Endothelial cell of umbilical vein (primary cell): ENCODE data around the gene MDN1. TPM values are rescaled to one million over a fixed set of nuclear protein-coding genes. Genes with fewer than 3 reads are reported as not detected.

Source experiments
- BruUV-seq: library from RNA; stranded (reverse); fragments of 400-500 nt; replicated peaks from 2 replicates; lab custom pipeline; 2021; lab: Mats Ljungman, UMichigan
- CTCF ChIA-PET: fragments of 300-600, 350-600 bp; sonication (Branson Sonifier 250); formaldehyde crosslinking; loops from one replicate; lab custom pipeline; 2021; ENCODE audit warnings: antibody characterized with exemption, inconsistent platforms; lab: Charles Lee
- POLR2A ChIA-PET: fragments of 300-600, 350-600 bp; sonication (Branson Sonifier 250); formaldehyde crosslinking; loops from one replicate; lab custom pipeline; 2021; ENCODE audit warnings: antibody characterized with exemption, inconsistent platforms; lab: Charles Lee
- DNase-seq: peaks from one replicate; pipeline ENCODE4 v3.0.0-alpha.2; 2011; ENCODE audit warnings: low read depth, low spot score
- FAIRE-seq: peaks from 2 replicates; lab custom pipeline; 2011; peaks lifted over from hg19 to GRCh38; lab: Jason Lieb, UNC
- H2AFZ ChIP-seq: 2 replicates; pipeline ENCODE4 v1.6.0; 2012; ENCODE audit warnings: low read depth, low read length, control low read depth, inconsistent platforms
- H3K27ac ChIP-seq: 2 replicates; pipeline ENCODE4 v1.5.1; 2011; ENCODE audit warnings: low read depth, mild to moderate bottlenecking, control low read depth, low read length, moderate library complexity; ENCODE audit not compliant: insufficient read depth
- H3K27me3 ChIP-seq, 2 experiments: 2 replicates each; pipeline versions ENCODE4 v1.6.0 to v1.6.1; 2011; ENCODE audit warnings: low read length in 2 of 2, mixed read lengths in 1 of 2; ENCODE audit not compliant: control insufficient read depth in 2 of 2, insufficient read depth in 2 of 2
- H3K36me3 ChIP-seq, 2 experiments: 2 replicates in 1 of 2; 3 replicates in 1 of 2; pipeline ENCODE4 v1.5.1; 2011; ENCODE audit warnings: low read length in 2 of 2, mild to moderate bottlenecking in 1 of 2, moderate library complexity in 1 of 2; ENCODE audit not compliant: control insufficient read depth in 2 of 2, insufficient read depth in 2 of 2; ENCODE audit errors: extremely low read depth in 1 of 2
- H3K4me1 ChIP-seq: 3 replicates; pipeline ENCODE4 v1.5.1; 2011; ENCODE audit warnings: mild to moderate bottlenecking, low read length; ENCODE audit not compliant: control insufficient read depth, insufficient read depth; ENCODE audit errors: extremely low read depth
- H3K4me2 ChIP-seq: 2 replicates; pipeline ENCODE4 v1.6.1; 2011; ENCODE audit warnings: low read length, control low read depth, mixed read lengths; ENCODE audit not compliant: insufficient read depth
- H3K4me3 ChIP-seq, 3 experiments: fragments of 200-600 bp in 1 of 3; sonication (generic), shearing (Covaris generic) in 1 of 3; replicated peaks in 1 of 3; 2 replicates each; pipeline ENCODE4 v1.5.1; 2011 to 2016; ENCODE audit warnings: control low read depth in 3 of 3, low read length in 3 of 3, mild to moderate bottlenecking in 2 of 3, inconsistent platforms in 1 of 3, low read depth in 1 of 3, moderate library complexity in 1 of 3; ENCODE audit not compliant: insufficient read depth in 1 of 3
- H3K79me2 ChIP-seq: 2 replicates; pipeline ENCODE4 v1.6.0; 2012; ENCODE audit warnings: low read length, inconsistent platforms; ENCODE audit not compliant: control insufficient read depth, insufficient read depth
- H3K9ac ChIP-seq: replicated peaks from 2 replicates; pipeline ENCODE3; 2011; ENCODE audit warnings: low read length, control low read depth; ENCODE audit not compliant: insufficient read depth; ENCODE audit errors: extremely low read depth
- H3K9me1 ChIP-seq: replicated peaks from 3 replicates; pipeline ENCODE4 v1.6.0; 2011; ENCODE audit warnings: mild to moderate bottlenecking, low read length; ENCODE audit not compliant: control insufficient read depth, insufficient read depth; ENCODE audit errors: extremely low read depth
- H3K9me3 ChIP-seq: replicated peaks from 2 replicates; pipeline ENCODE4 v1.5.1; 2012; ENCODE audit warnings: low read length, inconsistent platforms; ENCODE audit not compliant: control insufficient read depth, insufficient read depth
- H4K20me1 ChIP-seq: replicated peaks from 2 replicates; pipeline ENCODE3; 2011; ENCODE audit warnings: mild to moderate bottlenecking, low read length; ENCODE audit not compliant: control insufficient read depth, insufficient read depth; ENCODE audit errors: extremely low read depth
- FOS ChIP-seq: IDR thresholded peaks from 2 replicates; pipeline ENCODE4 v1.6.1; 2011; ENCODE audit warnings: mild to moderate bottlenecking, low read length, moderate library complexity, borderline replicate concordance; ENCODE audit not compliant: insufficient read depth
- GATA2 ChIP-seq: IDR thresholded peaks from 2 replicates; pipeline ENCODE4 v1.7.0; 2011; ENCODE audit warnings: low read depth, mild to moderate bottlenecking, moderate library complexity, mixed read lengths, low read length; ENCODE audit not compliant: insufficient read length, insufficient read depth
- JUN ChIP-seq: IDR thresholded peaks from 2 replicates; pipeline ENCODE4 v1.6.1; 2011; ENCODE audit warnings: borderline replicate concordance, low read depth; ENCODE audit not compliant: insufficient read length, insufficient read depth
- MAX ChIP-seq: IDR thresholded peaks from 2 replicates; pipeline ENCODE4 v1.6.1; 2011; ENCODE audit not compliant: insufficient read depth, insufficient read length
- MYC ChIP-seq: IDR thresholded peaks from one replicate; pipeline ENCODE4 v1.6.1; 2011; ENCODE audit warnings: mild to moderate bottlenecking, low read depth, low read length
- POLR2A ChIP-seq: IDR thresholded peaks from 2 replicates; pipeline ENCODE4 v1.6.1; 2012; ENCODE audit warnings: low read depth, mild to moderate bottlenecking, control low read depth, low read length
- POLR2AphosphoS5 ChIP-seq: IDR thresholded peaks from 2 replicates; pipeline ENCODE4 v1.6.1; 2012; ENCODE audit warnings: low read depth, mild to moderate bottlenecking, control low read depth, low read length, moderate library complexity; ENCODE audit not compliant: insufficient read depth
- dilution Hi-C: fragments of 300-500 bp; cut with MboI; formaldehyde crosslinking; loops from one replicate; pipeline ENCODE4 v1.15.0; 2019; ENCODE audit warnings: low sequenced_read_pairs; ENCODE audit not compliant: extremely low pct_ligation_motif_present
- intact Hi-C: fragments of 100-400 bp; cut with micrococcal nuclease; formaldehyde crosslinking; loops from one replicate; pipeline ENCODE4 v1.10.0; 2022
- polyA plus RNA-seq, 4 experiments: library from polyadenylated mRNA; depleted of rRNA in 3 of 4; stranded (reverse) in 3 of 4; unstranded in 1 of 4; fragments of >200 nt; gene quantifications; 2 replicates each; pipeline versions ENCODE4 v1.2.1 to v1.2.3, GENCODE V29; 2011 to 2012; ENCODE audit warnings: missing spikeins in 1 of 4
- total RNA-seq: library from RNA; stranded (reverse); gene quantifications from 2 replicates; pipeline ENCODE4 v1.2.3, GENCODE V29; 2021
- TF ChIP-seq, protein P1 (sequence below), 2 donors: IDR thresholded peaks; 1 replicate in 1 of 2; 2 replicates in 1 of 2; pipeline ENCODE4 v1.5.1; 2011; ENCODE audit warnings: low read length in 2 of 2, mild to moderate bottlenecking in 2 of 2, moderate library complexity in 2 of 2, control low read depth in 1 of 2, inconsistent platforms in 1 of 2, low read depth in 1 of 2; ENCODE audit not compliant: insufficient read depth in 1 of 2; ENCODE audit errors: extremely low read depth in 1 of 2

Gene MDN1
- total and polyA plus RNA-seq, 2 donors (not counting 3 experiments of a cell fraction or from before 2014, with no cell fraction given) = 9.2 to 39.6 TPM

- Histone ChIP-seq H3K36me3 (peaks cover 22 to 23% of the 10 kb centered on the region in 2 experiments), H3K9me3 (no peaks in the 10 kb centered on the region), H3K4me1 (no peaks in the 10 kb centered on the region), H3K79me2 (no peaks in the 10 kb centered on the region), H2AFZ (no peak overlapping the region), H3K27me3 (no peaks in the 10 kb centered on the region), H3K9me1 (no peaks in the 10 kb centered on the region), H3K9ac (no peak overlapping the region), H4K20me1 (no peaks in the 10 kb centered on the region), H3K4me3 (no peak overlapping the region), H3K27ac (no peak overlapping the region), H3K4me2 (no peak overlapping the region)
- peak; percentile 10 for DNase-seq
- intact Hi-C loops (no loop called here), dilution Hi-C loops (no loop called here)
- TF ChIP-seq MYC (no peak), MAX (no peak), POLR2AphosphoS5 (no peak), POLR2A (no peak), FOS (no peak), JUN (no peak), GATA2 (no peak)
- TF ChIP-seq, protein P1, sequence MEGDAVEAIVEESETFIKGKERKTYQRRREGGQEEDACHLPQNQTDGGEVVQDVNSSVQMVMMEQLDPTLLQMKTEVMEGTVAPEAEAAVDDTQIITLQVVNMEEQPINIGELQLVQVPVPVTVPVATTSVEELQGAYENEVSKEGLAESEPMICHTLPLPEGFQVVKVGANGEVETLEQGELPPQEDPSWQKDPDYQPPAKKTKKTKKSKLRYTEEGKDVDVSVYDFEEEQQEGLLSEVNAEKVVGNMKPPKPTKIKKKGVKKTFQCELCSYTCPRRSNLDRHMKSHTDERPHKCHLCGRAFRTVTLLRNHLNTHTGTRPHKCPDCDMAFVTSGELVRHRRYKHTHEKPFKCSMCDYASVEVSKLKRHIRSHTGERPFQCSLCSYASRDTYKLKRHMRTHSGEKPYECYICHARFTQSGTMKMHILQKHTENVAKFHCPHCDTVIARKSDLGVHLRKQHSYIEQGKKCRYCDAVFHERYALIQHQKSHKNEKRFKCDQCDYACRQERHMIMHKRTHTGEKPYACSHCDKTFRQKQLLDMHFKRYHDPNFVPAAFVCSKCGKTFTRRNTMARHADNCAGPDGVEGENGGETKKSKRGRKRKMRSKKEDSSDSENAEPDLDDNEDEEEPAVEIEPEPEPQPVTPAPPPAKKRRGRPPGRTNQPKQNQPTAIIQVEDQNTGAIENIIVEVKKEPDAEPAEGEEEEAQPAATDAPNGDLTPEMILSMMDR (IDR thresholded peaks at IDR 0.05; ENCODE audit: extremely low read depth in 1 of 2, insufficient read depth in 1 of 2, low read depth in 1 of 2, low read length in 2 of 2) = no peak
- CTCF ChIA-PET = interaction anchor here (1.3 kb wide), 1 partner anchor 248 kb away, joined by 3 read pairs; no protein-coding TSS in a partner anchor
- BruUV-seq = no TSS peak
- POLR2A ChIA-PET = no interaction called here
- peak; percentile 4 for FAIRE-seq
Observed at GRCh38 chr6:89680150-89680549, 139.4 kb downstream of the MDN1 start.
